Measurements from ENCODE around the gene ARHGEF4. TPM values are rescaled to one million over a fixed set of nuclear protein-coding genes. Genes with fewer than 3 reads are reported as not detected.

The ARHGEF4 gene
- total RNA-seq, 4 donors from 2014 or later: 23.7 to 51.5 (median 37.1) TPM

DNA sequence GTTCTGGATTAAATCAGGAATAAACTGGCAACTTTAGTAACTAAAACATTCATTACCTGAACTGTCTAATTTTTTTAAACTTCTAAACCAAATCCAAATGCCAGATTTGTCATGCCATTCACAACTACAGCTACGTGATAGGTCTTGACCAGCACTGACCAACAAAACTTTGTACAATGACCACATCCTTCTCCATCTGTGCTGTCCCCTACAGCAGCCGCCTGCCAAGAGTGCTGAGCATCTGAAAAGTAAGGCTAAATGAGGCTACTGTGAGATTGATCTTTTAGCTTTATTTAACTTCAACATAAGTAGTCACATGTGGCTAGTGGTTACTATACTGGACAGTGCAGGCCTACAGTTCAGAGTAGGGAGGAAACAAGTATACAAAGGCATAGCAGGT is 248.9 kb downstream of the ARHGEF4 start:
- TF ChIP-seq CTCF (IDR thresholded peaks at IDR 0.05): no peak
- TF ChIP-seq POLR2A (IDR thresholded peaks at IDR 0.05; ENCODE audit: low read depth): no peak
- TF ChIP-seq EP300 (IDR thresholded peaks at IDR 0.05): no peak
- 58% methylated on average over 2 of the region's 2 CpGs for WGBS
- Histone ChIP-seq H3K4me1 (peaks cover 20 to 29% (median 27%) of the 10 kb centered on the region in 4 donors), H3K9me3 (no peaks in the 10 kb centered on the region), H3K4me3 (no peak overlapping the region), H3K36me3 (peaks cover 24 to 69% (median 55%) of the 10 kb centered on the region in 4 donors), H3K27ac (replicated peaks in 1 of 4) (peak overlapping the region in 1 of 4 donors; percentile 17), H3K27me3 (no peaks in the 10 kb centered on the region)
- intact Hi-C loops (cut with DNase I): no loop called here
- no peak for DNase-seq (ENCODE audit: extremely low spot score)

- Histone ChIP-seq H3K27ac (replicated peaks in 1 of 4) (peak overlapping the region; percentile 95 to 98 (median 96)), H3K4me3 (peak overlapping the region; percentile 77 to 95 (median 80)), H3K27me3 (no peaks in the 10 kb centered on the region), H3K4me1 (peaks cover 18 to 32% (median 24%) of the 10 kb centered on the region in 4 donors), H3K36me3 (peaks cover 6 to 30% (median 24%) of the 10 kb centered on the region in 4 donors), H3K9me3 (peaks cover 0 to 4% (median 0%) of the 10 kb centered on the region in 4 donors)
- TF ChIP-seq EP300 (IDR thresholded peaks at IDR 0.05) (no peak), POLR2A (IDR thresholded peaks at IDR 0.05; ENCODE audit: low read depth) (no peak), POLR2AphosphoS5 (IDR thresholded peaks at IDR 0.05) (no peak), CTCF (IDR thresholded peaks at IDR 0.05) (no peak)
- intact Hi-C loops (cut with DNase I): no loop called here
- WGBS: under 1% methylated on average over 23 of the region's 26 CpGs
- DNase-seq (ENCODE audit: extremely low spot score): no peak
Measured at GRCh38 chr2:131092458-131093005, 255.8 kb downstream of the ARHGEF4 start.

DNA sequence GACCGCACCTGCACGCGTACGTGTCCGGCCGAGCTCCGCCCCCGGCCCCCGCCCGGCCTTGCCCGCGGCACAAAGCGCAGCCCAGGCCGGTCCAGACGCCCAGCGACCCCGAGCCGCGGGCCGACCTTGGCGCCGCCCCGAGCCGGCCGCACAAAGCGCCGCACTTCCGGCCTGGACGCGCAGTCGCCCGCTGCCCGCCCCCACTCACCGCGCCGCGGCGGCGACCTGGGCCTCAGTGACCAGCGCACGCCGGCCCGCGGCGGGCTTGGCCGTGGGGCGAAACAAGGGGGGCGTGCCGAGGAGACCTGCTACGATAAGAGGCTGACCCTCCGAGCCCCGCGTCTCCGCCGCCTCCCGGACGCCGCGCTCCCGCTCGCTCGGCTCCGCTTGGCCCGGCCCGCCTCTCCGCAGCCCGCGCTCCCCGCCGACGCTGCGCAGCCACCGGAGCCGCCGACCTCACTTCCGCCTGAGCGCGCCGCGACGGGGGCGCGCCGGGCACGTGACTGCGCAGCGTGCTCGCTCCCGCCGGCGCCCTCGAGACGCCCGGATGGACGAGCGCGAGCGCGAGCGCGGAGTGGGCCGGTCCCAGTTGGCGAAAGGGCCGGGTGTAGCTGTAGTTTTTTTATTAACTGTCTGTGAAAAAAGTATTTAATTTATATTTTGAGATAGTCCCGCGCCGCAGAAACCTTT is 256.4 kb downstream of the ARHGEF4 start, which contains the start of gene FAM168B:
Gene FAM168B, minus strand, starts transcription at position 455 of the 690 bp plus-strand sequence. CDS start 10,814 bp downstream, outside the sequence.
- peak; percentile 95 for DNase-seq (ENCODE audit: extremely low spot score)
- Histone ChIP-seq H3K27ac (replicated peaks in 1 of 4) (peak within 1 kb of the TSS; percentile 95 to 98 (median 96)), H3K27me3 (no peaks in the 10 kb centered on the region), H3K9me3 (peaks cover 0 to 4% (median 0%) of the 10 kb centered on the region in 4 donors), H3K36me3 (peaks cover 0 to 24% (median 18%) of the 10 kb centered on the region in 4 donors), H3K4me1 (peaks cover 18 to 32% (median 24%) of the 10 kb centered on the region in 4 donors), H3K4me3 (peak within 1 kb of the TSS; percentile 77 to 95 (median 80))
- intact Hi-C loops (cut with DNase I): no loop called here
- TF ChIP-seq CTCF (IDR thresholded peaks at IDR 0.05) (peak in 1 of 3 experiments; percentile 3), POLR2AphosphoS5 (IDR thresholded peaks at IDR 0.05) (peak; percentile 70 to 89), POLR2A (IDR thresholded peaks at IDR 0.05; ENCODE audit: low read depth) (peak; percentile 70), EP300 (IDR thresholded peaks at IDR 0.05) (no peak)
- WGBS: 0% methylated on average over 20 of the region's 107 CpGs

GRCh38 chr2:131093696-131094462 is 257.2 kb downstream of the ARHGEF4 start:
- intact Hi-C loops (cut with DNase I): no loop called here
- Histone ChIP-seq H3K4me3 (peak overlapping the region; percentile 77 to 95 (median 80)), H3K27ac (replicated peaks in 1 of 4) (peak overlapping the region; percentile 95 to 98 (median 96)), H3K9me3 (peaks cover 0 to 4% (median 0%) of the 10 kb centered on the region in 4 donors), H3K36me3 (peaks cover 0 to 17% (median 10%) of the 10 kb centered on the region in 4 donors), H3K4me1 (peaks cover 18 to 32% (median 24%) of the 10 kb centered on the region in 4 donors), H3K27me3 (no peaks in the 10 kb centered on the region)
- WGBS: 9% methylated on average over 35 of the region's 37 CpGs
- TF ChIP-seq POLR2AphosphoS5 (IDR thresholded peaks at IDR 0.05): no peak
- TF ChIP-seq EP300 (IDR thresholded peaks at IDR 0.05): no peak
- TF ChIP-seq POLR2A (IDR thresholded peaks at IDR 0.05; ENCODE audit: low read depth): no peak
- no peak for TF ChIP-seq CTCF (IDR thresholded peaks at IDR 0.05)
- no peak for DNase-seq (ENCODE audit: extremely low spot score)
